Astrocyte of the hippocampus (primary cell): ENCODE results near the gene PCDHA8.
A peak's percentile ranks its signal among the peaks of the same experiment; 100 is the strongest.
"Not testable (repeated sequence)": the region's sequence is repeated elsewhere in the genome, so short reads cannot be mapped to it uniquely, and the experiment has no call there.

Experiments used
- DNase-seq: peaks from one replicate; pipeline ENCODE4 v3.0.0; 2011; ENCODE audit warnings: low read depth, low spot score

PCDHA8 gene, protein sequence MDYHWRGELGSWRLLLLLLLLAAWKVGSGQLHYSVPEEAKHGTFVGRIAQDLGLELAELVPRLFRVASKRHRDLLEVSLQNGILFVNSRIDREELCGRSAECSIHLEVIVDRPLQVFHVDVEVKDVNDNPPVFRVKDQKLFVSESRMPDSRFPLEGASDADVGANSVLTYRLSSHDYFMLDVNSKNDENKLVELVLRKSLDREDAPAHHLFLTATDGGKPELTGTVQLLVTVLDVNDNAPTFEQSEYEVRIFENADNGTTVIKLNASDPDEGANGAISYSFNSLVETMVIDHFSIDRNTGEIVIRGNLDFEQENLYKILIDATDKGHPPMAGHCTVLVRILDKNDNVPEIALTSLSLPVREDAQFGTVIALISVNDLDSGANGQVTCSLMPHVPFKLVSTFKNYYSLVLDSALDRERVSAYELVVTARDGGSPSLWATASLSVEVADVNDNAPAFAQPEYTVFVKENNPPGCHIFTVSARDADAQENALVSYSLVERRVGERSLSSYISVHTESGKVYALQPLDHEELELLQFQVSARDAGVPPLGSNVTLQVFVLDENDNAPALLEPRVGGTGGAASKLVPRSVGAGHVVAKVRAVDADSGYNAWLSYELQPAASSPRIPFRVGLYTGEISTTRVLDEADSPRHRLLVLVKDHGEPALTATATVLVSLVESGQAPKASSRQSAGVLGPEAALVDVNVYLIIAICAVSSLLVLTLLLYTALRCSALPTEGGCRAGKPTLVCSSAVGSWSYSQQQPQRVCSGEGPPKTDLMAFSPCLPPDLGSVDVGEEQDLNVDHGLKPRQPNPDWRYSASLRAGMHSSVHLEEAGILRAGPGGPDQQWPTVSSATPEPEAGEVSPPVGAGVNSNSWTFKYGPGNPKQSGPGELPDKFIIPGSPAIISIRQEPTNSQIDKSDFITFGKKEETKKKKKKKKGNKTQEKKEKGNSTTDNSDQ

DNA sequence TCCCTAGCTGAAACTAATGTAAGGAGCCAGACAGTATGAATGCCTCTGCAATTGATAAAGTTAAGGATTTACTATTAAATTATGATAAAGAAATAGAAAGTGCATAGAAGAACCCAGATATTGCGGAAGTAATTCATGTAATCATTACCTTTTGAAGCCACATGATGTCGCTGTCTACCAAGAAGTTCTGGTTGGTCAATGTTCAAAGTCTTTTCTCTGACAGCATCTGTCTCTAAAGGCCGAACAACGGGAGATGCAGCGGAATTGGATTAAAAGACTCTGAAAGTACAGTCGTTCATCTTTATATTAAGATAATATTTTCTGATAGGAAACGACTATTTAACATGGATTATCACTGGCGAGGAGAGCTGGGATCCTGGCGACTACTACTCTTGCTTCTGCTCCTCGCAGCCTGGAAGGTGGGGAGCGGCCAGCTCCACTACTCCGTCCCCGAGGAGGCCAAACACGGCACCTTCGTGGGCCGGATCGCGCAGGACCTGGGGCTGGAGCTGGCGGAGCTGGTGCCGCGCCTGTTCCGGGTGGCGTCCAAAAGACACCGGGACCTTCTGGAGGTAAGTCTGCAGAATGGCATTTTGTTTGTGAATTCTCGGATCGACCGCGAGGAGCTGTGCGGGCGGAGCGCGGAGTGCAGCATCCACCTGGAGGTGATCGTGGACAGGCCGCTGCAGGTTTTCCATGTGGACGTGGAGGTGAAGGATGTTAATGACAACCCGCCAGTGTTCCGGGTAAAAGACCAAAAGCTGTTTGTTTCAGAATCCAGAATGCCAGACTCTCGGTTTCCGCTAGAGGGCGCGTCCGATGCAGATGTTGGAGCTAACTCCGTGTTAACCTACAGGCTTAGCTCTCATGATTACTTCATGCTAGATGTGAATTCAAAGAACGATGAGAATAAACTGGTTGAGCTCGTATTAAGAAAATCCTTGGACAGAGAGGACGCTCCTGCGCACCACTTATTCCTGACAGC lies at the start of gene PCDHA8:
TSS of gene PCDHA8 (plus strand) at position 210 of the 985 bp plus-strand sequence. CDS start at position 345, 135 bp downstream.
- no peak for DNase-seq

DNA sequence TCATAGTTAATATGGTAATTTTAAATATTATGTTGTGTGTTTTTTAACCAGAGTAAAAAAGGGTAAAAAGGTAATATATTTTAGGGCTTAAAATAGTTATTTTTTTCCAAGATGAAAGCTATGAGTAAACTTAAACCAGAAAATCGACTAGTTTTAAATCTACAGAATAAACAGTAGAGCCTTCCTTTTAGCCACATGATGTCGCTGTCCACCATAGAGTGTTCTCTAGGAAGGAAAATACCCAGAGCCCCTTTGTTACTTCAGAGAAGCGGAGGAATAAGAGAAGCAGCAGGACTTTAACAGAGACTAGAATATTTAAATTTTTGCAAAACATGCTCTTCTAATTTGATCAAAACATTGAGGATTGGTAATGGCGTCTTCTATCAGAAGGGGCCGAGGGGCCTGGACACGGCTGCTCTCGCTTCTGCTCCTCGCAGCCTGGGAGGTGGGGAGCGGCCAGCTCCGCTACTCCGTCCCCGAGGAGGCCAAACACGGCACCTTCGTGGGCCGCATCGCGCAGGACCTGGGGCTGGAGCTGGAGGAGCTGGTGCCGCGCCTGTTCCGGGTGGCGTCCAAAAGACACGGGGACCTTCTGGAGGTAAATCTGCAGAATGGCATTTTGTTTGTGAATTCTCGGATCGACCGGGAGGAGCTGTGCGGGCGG lies 46.3 kb upstream of the PCDHA8 start, which contains the start of gene PCDHA2:
TSS of gene PCDHA2 (plus strand) at position 258 of the 664 bp plus-strand sequence.
- no peak for DNase-seq

DNA sequence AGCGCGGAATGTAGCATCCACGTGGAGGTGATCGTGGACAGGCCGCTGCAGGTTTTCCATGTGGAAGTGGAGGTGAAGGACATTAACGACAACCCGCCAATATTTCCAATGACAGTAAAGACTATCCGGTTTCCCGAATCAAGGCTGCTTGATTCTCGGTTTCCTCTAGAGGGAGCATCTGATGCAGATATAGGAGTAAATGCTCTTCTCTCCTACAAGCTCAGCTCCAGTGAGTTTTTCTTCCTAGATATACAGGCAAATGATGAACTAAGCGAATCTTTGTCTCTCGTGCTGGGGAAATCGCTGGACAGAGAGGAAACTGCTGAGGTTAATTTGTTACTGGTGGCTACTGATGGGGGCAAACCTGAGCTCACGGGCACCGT lies 45.7 kb upstream of the PCDHA8 start:
- no peak for DNase-seq

DNA sequence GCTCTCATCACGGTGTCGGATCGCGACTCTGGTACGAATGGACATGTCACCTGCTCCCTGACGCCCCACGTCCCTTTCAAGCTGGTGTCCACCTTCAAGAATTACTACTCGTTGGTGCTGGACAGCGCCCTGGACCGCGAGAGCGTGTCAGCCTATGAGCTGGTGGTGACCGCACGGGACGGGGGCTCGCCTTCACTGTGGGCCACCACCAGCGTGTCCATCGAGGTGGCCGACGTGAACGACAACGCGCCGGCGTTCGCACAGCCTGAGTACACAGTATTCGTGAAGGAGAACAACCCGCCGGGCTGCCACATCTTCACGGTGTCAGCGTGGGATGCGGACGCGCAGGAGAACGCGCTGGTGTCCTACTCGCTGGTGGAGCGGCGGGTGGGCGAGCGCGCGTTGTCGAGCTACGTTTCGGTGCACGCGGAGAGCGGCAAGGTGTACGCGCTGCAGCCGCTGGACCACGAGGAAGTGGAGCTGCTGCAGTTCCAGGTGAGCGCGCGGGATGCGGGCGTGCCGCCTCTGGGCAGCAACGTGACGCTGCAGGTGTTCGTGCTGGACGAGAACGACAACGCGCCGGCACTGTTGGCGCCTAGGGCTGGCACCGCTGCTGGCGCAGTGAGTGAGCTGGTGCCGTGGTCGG lies 44.8 kb upstream of the PCDHA8 start:
- not testable (repeated sequence) for DNase-seq

DNA sequence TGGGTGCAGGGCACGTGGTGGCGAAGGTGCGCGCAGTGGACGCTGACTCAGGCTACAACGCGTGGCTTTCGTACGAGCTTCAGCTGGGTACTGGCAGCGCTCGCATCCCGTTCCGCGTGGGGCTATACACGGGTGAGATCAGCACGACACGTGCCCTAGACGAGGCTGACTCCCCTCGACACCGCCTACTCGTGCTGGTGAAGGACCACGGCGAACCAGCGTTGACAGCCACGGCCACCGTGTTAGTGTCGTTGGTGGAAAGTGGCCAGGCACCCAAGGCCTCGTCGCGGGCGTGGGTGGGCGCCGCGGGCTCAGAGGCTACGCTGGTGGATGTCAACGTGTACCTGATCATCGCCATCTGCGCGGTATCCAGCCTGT lies 44.3 kb upstream of the PCDHA8 start:
- DNase-seq: no peak

DNA sequence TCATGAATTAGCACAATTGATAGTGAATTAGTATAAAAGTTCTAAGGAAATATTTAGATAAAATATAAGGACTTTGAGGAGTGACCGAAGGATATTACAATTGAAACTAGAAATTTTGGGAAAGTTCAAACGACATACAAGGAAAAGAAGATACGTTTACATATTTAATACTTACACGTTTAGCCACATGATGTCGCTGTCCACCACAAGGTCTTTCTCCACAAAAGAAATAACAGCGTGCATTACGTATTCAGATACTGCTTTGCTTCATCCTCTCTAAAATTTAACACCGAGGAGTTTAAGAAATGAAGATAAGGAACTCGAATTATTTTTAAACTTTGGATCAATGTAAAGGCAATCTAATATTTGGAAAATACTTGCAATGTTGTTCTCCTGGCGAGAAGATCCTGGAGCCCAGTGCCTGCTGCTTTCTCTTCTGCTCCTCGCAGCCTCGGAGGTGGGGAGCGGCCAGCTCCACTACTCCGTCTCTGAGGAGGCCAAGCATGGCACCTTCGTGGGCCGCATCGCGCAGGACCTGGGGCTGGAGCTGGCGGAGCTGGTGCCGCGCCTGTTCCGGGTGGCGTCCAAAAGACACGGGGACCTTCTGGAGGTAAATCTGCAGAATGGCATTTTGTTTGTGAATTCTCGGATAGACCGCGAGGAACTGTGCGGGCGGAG lies 40.0 kb upstream of the PCDHA8 start, which contains the start of gene PCDHA3:
TSS of gene PCDHA3 (plus strand) at position 242 of the 678 bp plus-strand sequence.
- DNase-seq: peak; percentile 5

DNA sequence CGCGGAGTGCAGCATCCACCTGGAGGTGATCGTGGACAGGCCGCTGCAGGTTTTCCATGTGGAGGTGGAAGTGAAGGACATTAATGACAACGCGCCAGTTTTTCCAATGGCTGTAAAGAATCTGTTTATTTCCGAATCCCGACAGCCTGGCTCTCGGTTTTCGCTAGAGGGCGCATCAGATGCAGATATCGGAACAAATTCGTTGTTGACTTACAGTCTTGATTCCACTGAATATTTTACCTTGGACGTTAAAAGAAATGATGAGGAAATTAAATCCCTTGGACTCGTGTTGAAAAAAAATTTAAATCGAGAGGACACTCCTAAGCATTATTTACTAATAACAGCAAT lies 39.5 kb upstream of the PCDHA8 start:
- DNase-seq: no peak

DNA sequence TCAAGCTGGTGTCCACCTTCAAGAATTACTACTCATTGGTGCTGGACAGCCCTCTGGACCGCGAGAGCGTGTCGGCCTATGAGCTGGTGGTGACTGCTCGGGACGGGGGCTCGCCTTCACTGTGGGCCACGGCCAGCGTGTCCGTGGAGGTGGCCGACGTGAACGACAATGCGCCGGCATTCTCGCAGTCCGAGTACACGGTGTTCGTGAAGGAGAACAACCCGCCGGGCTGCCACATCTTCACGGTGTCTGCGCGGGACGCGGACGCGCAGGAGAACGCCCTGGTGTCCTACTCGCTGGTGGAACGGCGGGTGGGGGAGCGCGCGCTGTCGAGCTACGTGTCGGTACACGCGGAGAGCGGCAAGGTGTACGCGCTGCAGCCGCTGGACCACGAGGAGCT lies 38.6 kb upstream of the PCDHA8 start:
- not testable (repeated sequence) for DNase-seq

DNA sequence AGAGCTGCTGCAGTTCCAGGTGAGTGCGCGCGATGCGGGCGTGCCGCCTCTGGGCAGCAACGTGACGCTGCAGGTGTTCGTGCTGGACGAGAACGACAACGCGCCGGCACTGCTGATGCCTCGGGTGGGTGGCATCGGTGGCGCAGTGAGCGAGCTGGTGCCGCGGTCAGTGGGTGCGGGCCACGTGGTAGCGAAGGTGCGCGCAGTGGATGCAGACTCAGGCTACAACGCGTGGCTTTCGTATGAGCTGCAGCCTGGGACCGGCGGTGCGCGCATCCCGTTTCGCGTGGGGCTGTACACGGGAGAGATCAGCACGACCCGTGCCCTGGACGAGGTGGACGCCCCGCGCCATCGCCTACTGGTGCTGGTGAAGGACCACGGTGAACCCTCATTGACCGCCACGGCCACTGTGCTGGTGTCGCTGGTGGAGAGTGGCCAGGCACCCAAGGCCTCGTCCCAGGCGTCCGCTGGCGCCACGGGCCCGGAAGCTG lies 38.2 kb upstream of the PCDHA8 start:
- DNase-seq: no peak

DNA sequence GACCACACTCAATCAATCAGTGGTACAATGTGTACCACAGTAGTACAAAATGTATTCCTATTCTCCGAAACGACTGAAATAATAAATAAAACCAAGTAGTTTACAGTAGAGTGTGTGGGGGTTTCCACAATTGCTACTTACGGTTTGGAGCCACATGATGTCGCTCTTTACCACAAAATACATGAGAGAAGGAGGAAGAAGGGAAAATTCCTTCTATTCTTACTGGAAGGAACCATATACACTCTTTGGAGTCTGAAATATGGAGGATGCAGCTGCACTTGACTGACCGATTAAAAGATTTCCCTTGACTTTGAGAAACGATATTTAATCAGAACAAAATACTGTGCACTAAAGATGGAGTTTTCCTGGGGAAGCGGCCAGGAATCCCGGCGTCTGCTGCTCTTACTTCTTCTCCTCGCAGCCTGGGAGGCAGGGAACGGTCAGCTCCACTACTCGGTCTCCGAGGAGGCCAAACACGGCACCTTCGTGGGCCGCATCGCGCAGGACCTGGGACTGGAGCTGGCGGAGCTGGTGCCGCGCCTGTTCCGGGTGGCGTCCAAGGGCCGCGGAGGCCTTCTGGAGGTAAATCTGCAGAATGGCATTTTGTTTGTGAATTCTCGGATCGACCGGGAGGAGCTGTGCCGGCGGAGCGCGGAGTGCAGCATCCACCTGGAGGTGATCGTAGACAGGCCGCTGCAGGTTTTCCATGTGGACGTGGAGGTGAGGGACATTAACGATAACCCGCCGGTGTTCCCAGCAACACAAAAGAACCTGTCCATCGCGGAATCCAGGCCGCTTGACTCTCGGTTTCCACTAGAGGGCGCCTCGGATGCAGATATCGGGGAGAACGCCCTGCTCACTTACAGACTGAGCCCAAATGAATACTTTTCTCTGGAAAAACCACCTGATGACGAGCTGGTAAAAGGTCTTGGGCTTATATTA lies 33.9 kb upstream of the PCDHA8 start, which contains the start of gene PCDHA4:
TSS of gene PCDHA4 (plus strand) at position 235 of the 942 bp plus-strand sequence.
- peak; percentile 14 for DNase-seq

DNA sequence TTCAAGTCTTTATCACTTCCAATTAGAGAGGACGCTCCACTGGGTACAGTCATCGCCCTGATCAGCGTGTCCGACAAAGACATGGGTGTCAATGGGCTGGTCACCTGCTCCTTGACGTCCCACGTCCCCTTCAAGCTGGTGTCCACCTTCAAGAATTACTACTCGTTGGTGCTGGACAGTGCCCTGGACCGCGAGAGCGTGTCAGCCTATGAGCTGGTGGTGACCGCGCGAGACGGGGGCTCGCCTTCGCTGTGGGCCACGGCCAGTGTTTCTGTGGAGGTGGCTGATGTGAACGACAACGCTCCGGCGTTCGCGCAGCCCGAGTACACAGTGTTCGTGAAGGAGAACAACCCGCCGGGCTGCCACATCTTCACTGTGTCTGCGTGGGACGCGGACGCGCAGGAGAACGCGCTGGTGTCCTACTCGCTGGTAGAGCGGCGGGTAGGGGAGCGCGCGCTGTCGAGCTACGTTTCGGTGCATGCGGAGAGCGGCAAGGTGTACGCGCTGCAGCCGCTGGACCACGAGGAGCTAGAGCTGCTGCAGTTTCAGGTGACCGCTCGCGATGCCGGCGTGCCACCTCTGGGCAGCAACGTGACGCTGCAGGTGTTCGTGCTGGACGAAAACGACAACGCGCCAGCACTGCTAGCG lies 32.6 kb upstream of the PCDHA8 start:
- DNase-seq: not testable (repeated sequence)

DNA sequence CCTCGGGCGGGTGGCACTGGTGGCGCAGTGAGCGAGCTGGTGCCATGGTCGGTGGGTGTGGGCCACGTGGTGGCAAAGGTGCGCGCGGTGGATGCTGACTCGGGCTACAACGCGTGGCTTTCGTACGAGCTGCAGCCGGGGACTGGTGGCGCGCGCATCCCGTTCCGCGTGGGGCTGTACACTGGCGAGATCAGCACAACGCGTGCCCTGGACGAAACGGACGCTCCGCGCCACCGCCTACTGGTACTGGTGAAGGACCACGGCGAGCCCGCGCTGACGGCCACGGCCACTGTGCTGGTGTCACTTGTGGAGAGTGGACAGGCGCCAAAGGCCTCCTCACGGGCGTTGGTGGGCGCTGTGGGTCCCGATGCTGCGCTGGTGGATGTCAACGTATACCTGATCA lies 32.1 kb upstream of the PCDHA8 start:
- no peak for DNase-seq

DNA sequence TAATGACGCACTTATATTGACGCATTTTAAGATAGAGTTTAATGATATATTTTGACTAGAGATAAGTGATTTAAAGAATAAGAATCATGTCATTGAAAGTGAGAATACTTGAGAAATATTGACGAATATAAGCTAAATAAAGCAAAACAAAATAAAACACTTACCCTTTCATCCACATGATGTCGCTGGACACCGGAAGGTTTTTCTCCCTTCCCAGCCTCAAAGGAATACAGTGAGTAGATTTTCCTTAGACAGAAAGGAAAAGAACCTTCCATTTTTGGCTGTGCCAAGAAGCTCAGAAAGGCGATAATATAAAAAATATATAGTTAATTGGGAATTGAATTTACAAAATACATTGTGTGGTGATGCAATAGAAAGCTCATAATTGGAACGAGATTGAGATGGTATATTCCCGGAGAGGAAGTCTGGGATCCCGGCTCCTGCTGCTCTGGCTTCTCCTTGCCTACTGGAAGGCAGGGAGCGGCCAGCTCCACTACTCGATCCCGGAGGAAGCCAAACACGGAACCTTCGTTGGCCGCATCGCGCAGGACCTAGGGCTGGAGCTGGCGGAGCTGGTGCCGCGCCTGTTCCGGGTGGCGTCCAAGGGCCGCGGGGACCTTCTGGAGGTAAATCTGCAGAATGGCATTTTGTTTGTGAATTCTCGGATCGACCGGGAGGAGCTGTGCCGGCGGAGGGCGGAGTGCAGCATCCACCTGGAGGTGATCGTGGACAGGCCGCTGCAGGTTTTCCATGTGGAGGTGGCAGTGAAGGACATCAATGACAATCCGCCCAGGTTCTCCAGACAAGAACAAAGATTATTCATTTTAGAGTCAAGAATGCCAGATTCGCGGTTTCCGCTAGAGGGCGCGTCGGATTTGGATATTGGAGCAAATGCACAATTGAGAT lies 19.4 kb upstream of the PCDHA8 start, which contains the start of gene PCDHA5:
TSS of gene PCDHA5 (plus strand) at position 239 of the 906 bp plus-strand sequence.
- peak; percentile 7 for DNase-seq

DNA sequence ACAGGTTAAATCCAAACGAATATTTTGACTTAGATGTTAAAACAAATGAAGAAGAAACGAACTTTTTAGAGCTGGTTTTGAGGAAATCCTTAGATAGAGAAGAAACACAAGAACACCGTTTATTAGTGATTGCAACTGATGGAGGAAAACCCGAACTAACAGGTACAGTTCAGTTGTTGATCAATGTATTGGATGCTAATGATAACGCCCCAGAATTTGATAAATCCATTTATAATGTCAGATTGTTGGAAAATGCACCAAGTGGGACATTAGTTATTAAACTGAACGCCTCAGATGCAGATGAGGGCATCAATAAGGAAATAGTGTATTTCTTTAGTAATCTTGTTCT lies 18.7 kb upstream of the PCDHA8 start:
- DNase-seq: no peak

DNA sequence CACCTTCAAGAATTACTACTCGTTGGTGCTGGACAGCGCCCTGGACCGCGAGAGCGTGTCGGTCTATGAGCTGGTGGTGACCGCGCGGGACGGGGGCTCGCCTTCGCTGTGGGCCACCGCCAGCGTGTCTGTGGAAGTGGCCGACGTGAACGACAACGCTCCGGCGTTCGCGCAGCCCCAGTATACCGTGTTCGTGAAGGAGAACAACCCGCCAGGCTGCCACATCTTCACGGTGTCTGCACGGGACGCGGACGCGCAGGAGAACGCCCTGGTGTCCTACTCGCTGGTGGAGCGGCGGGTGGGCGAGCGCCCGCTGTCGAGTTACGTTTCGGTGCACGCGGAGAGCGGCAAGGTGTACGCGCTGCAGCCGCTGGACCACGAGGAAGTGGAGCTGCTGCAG lies 18.0 kb upstream of the PCDHA8 start:
- DNase-seq: not testable (repeated sequence)

DNA sequence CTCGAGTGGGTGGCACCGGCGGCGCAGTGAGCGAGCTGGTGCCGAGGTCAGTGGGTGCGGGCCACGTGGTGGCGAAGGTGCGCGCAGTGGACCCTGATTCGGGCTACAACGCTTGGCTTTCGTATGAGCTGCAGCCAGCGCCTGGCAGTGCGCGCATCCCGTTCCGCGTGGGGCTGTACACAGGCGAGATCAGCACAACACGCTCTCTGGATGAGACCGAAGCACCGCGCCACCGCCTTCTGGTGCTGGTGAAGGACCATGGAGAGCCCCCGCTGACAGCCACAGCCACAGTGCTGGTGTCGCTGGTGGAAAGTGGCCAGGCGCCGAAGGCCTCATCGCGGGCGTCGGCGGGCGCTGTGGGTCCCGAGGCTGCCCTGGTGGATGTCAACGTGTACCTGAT lies 17.5 kb upstream of the PCDHA8 start:
- no peak for DNase-seq
